HepG2 (cell line): ENCODE data around the gene KCNT1.

ENCODE experiments used
- MAZ ChIP-seq, 2 experiments: sonication (generic) in 1 of 2; formaldehyde crosslinking in 1 of 2; IDR thresholded peaks; 2 replicates each; pipeline versions ENCODE4 v1.5.0 to v1.6.1; 2012 to 2020; ENCODE audit warnings: low read depth in 2 of 2, mild to moderate bottlenecking in 2 of 2, borderline replicate concordance in 1 of 2, improper control_type of control experiment in 1 of 2, low read length in 1 of 2, missing genetic modification reagents in 1 of 2, moderate library complexity in 1 of 2
- MEF2D ChIP-seq: sonication (generic); formaldehyde crosslinking; IDR thresholded peaks from 2 replicates; pipeline ENCODE4 v1.5.1; 2020; ENCODE audit warnings: mild to moderate bottlenecking, missing genetic modification reagents
- SNAPC5 ChIP-seq: sonication (generic); formaldehyde crosslinking; IDR thresholded peaks from 2 replicates; pipeline ENCODE4 v1.8.1; 2023; ENCODE audit warnings: mild to moderate bottlenecking, missing genetic modification reagents, borderline replicate concordance
- SSRP1 ChIP-seq: IDR thresholded peaks from 2 replicates; pipeline ENCODE4 v1.6.1; 2016; ENCODE audit warnings: control low read depth
- ZSCAN20 ChIP-seq: sonication (generic); formaldehyde crosslinking; IDR thresholded peaks from 2 replicates; pipeline ENCODE4 v1.4.0; 2020; ENCODE audit warnings: missing genetic modification reagents, mild to moderate bottlenecking, borderline replicate concordance

DNA sequence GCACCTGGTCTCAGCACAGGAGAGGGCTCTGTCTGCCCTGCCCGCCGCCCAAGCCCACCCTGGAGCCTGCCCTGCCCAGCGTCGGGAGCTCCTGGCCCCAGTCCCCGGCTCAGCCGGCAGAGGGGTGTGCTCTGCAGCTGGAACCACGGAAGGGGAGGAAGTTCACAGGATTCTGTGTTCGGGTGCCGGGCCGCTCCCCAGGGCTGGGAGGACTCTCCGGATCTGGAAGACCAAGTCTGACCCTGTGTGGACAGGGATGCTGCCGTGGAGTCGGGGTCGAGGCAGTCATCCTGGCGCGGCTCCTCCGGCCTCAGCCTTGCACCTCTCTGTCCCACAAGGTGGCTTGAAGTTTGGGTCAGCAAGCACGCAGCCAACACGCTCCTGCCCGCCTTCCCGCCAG lies 78.6 kb downstream of the KCNT1 start:
- TF ChIP-seq SSRP1 (CRISPR knock-in tag) (no peak), ZSCAN20 (CRISPR knock-in tag) (no peak), SNAPC5 (CRISPR knock-in tag) (no peak), MEF2D (no peak), MAZ (IDR thresholded peaks at IDR 0.05; ENCODE audit: borderline replicate concordance, low read depth, low read length) (no peak), MAZ (CRISPR knock-in tag; IDR thresholded peaks at IDR 0.05; ENCODE audit: low read depth) (no peak)
